Activated CD8-positive, alpha-beta memory T cell treated with anti-CD3 and anti-CD28 coated beads, Interleukin-2, amount 50 U/mL, for 1 hour (primary cell): ENCODE measurements around the gene ZSWIM4.
"Not testable (repeated sequence)": the region's sequence is repeated elsewhere in the genome, so short reads cannot be mapped to it uniquely, and the experiment has no call there.

Experiments used
- DNase-seq: peaks from one replicate; pipeline ENCODE4 v3.0.0-alpha.2; 2020; ENCODE audit errors: extremely low read depth

ZSWIM4 gene

DNA sequence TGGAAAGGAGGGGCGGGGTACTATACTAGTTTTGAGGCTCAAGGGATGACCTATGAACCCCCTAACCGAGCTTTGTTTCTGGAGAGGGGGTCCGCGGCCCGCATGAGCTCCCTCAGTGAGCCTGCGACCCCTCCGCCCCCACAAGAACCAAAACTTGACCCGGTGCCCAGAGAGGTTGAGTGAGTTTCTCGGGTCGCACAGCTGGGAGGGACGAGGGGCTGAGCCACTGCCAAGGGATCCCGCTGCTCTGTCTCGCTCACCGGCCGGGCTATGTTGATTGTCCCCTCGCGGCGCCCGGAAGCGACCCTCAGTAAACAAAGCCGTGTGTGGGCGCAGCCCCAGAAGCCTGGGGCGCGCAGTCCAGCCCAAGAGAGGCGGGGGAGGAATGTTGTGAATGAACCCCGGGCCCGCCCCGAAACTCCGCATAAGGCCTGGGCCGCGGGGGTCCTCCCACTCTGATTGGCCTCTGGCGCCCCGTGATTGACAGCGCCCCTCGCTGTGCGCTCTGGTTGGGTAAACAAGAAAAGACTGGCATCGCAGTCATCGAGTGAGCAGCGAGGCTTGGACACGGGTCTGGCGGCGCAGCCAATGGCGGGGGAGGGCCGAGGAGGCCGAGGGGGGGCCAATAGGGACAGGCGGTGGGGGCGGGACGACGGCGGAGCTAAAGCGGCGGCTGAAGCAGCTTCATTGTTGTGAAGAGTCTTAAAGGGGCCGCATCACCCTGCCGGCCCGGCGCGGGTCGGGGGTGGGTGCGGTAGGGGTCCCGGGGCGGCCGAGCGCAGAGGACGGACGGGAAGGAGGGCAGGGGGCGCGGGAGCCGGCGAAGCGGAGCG lies at the start of gene ZSWIM4:
Gene ZSWIM4 (plus strand): TSS at position 687 of the 833 bp plus-strand sequence. CDS start 206 bp downstream, outside the sequence.
- DNase-seq, result peak; percentile 79

- no peak for DNase-seq
Observed at GRCh38 chr19:13747098-13747453, 48.2 kb upstream of the ZSWIM4 start.

- DNase-seq, result no peak
Observed at GRCh38 chr19:13748169-13748828, 46.9 kb upstream of the ZSWIM4 start.

DNA sequence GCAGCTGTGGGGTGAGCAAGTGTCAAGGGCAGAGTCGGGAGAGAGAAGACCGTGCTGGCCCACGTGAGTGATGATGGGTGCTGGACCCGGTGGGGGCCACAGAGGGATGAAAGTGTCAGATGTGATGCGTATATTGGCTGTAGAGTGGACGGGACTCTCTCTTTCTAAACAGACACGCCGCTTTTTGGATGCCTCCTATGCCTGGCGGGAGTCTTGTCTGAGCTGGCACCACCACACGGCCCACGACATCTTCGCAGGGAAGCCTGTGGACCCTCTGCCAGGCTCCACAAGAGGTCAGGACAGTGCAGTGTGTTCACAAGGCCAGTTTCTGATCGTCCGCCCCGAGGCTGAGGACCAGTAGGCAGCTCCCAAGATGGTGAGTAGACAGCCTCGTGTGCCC lies 43.8 kb upstream of the ZSWIM4 start:
- DNase-seq, result no peak

DNA sequence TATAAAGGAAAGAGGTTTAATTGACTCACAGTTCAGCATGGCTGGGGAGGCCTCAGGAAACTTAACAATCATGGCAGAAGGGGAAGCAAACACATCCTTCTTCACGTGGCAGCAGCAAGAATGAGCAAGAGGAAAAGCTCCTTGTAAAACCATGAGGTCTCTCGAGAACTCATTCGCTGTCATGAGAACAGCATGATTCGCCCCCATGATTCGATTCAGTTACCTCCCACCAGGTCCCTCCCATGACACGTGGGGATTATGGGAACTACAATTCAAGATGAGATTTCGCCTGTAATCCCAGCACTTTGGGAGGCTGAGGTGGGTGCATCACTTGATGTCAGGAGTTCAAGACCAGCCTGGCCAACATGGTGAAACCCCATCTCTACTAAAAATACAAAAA lies 41.6 kb upstream of the ZSWIM4 start:
- DNase-seq, result not testable (repeated sequence)

DNA sequence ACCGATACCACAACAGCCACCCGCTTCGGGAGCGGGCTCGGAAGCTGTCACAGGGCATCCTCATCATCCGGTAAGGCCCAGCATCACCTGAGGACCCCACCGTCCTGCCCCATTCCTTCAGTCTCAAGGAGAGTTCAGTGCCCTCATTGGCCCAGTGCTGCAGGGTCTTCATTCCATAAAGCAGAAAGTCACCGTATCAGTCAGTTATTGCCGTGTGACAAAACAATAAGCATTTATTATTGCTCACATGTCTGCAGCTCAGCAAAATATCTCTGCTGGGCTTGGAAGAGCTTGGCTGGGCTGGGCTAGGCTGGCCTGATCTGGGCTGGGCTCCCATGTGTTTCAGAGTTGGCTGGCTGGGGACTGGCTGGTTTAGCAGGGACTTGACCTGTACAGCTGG lies 39.0 kb upstream of the ZSWIM4 start:
- DNase-seq, result no peak

DNA sequence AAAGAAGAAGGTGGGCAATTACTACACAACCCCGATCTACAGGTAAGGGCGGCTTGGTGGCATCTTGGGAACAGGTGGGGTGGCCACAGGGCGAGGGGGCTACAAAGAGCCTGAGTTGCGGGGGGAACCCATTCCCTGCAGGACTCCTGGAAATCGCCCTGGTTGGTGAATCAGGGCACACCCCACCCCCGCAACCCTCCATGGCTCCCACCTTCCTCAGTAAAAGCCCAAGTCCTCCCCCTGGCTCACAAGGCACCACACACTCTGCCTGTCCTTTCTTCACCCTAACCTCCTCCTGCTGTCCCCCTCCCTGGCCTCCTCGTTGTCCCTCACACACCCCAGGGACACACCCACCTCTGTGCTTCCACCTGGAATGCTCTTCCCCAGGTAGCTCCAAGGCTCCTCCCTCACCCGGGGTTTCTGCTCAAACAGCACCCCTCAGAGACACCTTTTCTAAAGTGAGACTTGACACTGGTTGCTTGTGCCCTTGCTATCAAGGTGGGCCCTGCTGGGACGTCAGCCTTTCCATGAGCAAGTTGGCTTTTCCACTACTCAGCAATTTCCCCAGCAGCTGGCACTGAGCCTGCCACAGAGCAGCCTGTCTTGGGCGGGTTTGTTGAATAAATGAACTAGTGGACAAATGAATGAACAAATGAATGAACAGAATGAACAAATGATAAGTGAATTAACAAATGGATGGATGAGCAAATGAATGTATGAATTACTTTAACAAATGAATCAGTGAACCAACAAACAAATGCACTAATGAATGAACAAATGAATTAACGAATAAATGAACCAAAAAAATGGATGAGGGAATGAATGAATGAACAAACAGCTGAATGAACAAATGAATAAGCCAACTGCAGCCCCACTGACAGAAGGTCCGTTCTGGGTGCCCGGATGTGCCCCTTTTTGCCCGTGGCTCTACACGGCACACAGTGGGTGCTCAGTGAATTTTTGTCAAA lies 37.2 kb upstream of the ZSWIM4 start:
- no peak for DNase-seq

GRCh38 chr19:13758795-13759194 lies 36.4 kb upstream of the ZSWIM4 start:
- no peak for DNase-seq

- DNase-seq, result no peak
Observed at GRCh38 chr19:13761423-13761822, 33.8 kb upstream of the ZSWIM4 start.

GRCh38 chr19:13762635-13763235 lies 32.5 kb upstream of the ZSWIM4 start:
- no peak for DNase-seq

DNA sequence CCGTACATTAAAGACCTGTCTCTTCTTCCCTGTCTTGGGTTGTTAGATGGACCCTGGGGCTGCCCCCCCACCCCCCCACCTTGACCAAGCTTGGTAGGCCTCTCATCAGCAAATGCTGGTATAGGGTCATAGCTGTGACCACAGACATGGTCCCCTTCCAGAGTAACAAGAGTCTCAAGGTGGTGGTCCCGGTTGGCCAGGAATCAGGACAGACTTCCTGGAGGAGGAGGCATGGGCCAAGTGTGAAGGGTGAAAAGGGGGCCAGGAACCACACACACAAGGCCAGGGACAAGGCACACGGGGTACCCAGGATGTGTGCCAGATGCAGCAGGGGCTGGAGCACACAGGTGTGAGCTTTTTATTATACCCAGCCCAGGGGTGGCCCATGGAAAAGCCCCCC lies 32.0 kb upstream of the ZSWIM4 start:
- no peak for DNase-seq

DNA sequence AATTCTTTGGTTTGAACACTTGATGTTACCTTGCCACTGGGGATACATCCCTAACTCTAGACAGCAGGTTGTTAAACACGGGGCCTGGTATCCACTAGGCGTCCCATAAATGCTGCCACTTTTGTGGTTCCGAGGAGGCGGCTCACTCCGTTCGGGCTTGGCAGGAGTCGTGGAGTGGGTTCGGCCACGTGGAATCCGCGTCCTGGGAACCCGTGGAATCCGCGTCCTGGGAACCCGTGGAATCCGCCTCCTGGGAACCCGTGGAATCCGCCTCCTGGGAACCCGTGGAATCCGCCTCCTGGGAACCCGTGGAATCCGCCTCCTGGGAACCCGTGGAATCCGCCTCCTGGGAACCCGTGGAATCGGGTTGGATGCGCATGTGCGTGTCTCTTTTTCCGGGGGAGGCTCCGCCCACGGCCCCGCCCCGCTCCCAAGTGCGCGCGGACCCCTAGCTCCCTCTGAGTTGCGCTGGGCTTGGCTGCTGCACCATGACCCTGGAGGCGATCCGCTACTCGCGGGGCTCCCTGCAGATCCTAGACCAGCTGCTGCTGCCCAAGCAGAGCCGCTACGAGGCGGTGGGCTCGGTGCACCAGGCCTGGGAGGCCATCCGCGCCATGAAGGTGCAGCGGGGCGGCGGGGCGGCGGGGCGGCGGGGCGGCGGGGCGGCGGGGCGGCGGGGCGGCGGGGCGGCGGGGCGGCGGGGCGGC lies 31.0 kb upstream of the ZSWIM4 start, which contains the start of gene MRI1:
Gene MRI1 (plus strand): TSS at position 422 of the 707 bp plus-strand sequence. CDS start 67 bp downstream, at position 489.
- DNase-seq, result no peak

DNA sequence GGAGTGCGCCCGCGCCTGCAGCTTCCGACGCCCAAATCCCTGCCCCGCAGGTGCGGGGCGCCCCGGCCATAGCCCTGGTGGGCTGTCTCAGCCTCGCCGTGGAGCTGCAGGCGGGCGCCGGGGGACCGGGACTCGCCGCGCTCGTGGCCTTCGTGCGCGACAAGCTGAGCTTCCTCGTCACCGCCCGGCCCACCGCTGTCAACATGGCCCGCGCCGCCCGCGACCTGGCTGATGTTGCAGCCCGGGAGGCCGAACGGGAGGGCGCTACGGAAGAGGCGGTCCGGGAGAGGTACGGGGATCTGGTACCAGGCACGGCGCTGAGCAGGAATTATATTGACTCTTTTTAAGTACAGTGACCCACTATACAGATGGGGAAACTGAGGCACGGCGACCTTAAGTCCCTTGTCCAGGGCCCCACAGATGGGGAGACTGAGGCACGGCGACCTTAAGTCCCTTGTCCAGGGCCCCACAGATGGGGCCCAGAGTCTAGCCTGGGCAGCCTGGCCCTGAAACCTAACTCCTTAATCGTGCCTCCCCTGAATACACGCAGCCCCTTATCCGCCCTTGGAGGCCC lies 30.3 kb upstream of the ZSWIM4 start:
- DNase-seq, result no peak

- no peak for DNase-seq
Observed at GRCh38 chr19:13765395-13766094, 29.7 kb upstream of the ZSWIM4 start.

DNA sequence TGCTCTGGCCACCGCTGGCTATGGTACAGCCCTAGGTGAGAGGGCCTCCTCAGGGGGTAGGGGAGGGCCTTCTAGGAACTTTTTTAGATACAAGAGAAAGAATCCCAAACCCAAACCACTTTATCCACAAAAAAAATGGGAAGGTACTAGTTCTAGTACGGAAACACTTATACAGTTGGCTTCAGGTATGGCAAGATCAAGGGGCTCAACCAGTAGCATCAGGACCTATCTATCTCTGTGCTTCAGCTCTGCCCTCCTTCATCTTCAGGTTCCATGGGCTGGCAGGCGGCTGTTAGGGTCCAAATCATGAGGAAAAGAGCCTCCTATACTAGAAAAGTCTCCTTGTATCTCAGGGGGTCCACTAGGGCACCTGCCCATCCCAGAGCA lies 29.2 kb upstream of the ZSWIM4 start:
- DNase-seq, result no peak

DNA sequence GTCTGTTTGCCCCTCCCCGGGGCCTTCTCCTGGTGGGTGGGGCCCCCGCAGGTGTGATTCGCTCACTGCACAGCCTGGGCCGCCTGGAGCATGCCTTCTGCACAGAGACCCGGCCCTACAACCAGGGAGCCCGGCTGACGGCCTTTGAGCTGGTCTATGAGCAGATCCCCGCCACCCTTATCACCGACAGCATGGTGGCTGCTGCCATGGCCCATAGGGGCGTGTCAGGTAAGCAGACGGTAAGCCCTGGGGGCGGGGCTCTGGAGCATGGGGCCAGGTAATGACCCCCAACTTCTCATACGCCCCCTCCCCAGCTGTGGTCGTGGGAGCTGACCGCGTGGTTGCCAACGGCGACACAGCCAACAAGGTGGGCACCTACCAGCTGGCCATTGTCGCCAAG lies 26.7 kb upstream of the ZSWIM4 start:
- no peak for DNase-seq

- no peak for DNase-seq
Observed at GRCh38 chr19:13770013-13770635, 25.1 kb upstream of the ZSWIM4 start.

DNA sequence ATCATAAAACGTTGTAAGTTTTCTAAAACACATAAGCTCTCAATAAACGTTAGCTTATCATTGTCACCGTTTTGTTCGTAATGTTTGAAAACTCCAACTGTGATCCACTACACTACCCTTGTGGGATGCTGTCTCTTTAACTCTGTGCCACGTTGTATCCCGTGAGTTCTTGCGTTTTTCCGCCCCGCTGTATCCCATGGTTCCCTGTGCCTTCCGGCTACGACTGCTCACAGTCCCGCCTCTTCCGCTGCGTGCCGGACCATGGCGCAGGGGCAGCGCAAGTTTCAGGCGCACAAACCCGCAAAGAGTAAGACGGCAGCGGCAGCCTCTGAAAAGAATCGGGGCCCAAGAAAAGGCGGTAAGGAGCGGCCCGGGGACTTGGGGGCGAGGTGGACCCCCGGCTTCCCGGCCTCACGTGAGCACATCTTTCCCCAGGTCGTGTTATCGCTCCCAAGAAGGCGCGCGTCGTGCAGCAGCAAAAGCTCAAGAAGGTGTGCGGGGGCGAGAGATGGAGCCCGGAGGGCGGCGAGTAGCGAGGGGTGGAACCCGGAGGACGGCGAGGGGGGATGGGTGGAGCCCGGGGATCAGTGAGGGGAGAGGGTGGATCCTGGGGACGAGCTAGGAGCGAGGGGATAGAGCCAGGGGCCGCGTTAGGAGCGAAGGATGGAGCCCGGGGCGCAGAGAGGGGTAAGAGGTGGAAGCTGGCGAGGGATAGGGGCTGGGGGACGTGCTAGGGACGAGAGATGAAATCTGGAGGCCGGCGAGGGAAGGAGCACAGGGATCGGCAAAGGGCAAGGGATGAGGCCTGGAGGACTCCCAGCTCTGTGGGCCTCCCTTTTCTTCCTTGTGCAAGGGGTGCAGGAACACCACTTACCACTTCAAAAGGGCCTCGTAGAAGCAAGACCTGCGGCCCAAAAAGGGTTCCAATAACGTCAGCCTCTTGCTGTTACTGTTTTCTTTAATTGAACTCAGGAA lies 20.7 kb upstream of the ZSWIM4 start, which contains the start of gene C19orf53:
Gene C19orf53 (plus strand): TSS at position 240 of the 975 bp plus-strand sequence. CDS start 22 bp downstream, at position 262.
- peak; percentile 53 for DNase-seq
